Left renal pelvis (tissue), 4 donors: ENCODE data around the gene GALK1. TPM values are rescaled to one million over a fixed set of nuclear protein-coding genes. Genes with fewer than 3 reads are reported as not detected.
"Not testable (repeated sequence)": the region's sequence is repeated elsewhere in the genome, so short reads cannot be mapped to it uniquely, and the experiment has no call there.

Experiments used
- DNase-seq, 4 donors: peaks; one replicate each; pipeline ENCODE4 v3.0.0-alpha.2; 2013; ENCODE audit warnings: low read depth in 4 of 4, low spot score in 3 of 4
- polyA plus RNA-seq, 4 donors: library from polyadenylated mRNA; unstranded; fragments of 120-200 nt; gene quantifications; one replicate each; pipeline ENCODE4 v1.2.1, GENCODE V29; 2013; ENCODE audit not compliant: insufficient read length in 4 of 4

The GALK1 gene
- 10 to 100 TPM; 19.2 to 36.1 (median 24.1) TPM for polyA plus RNA-seq

GRCh38 chr17:75764711-75765421, at the start of gene GALK1:
TSS of gene GALK1 (minus strand) at chr17:75765192. CDS start at chr17:75765136, 56 bp downstream.
- DNase-seq = no peak

- no peak for DNase-seq
These were observed 49.0 kb upstream of the GALK1 start for GRCh38 chr17:75814021-75814395.

DNA sequence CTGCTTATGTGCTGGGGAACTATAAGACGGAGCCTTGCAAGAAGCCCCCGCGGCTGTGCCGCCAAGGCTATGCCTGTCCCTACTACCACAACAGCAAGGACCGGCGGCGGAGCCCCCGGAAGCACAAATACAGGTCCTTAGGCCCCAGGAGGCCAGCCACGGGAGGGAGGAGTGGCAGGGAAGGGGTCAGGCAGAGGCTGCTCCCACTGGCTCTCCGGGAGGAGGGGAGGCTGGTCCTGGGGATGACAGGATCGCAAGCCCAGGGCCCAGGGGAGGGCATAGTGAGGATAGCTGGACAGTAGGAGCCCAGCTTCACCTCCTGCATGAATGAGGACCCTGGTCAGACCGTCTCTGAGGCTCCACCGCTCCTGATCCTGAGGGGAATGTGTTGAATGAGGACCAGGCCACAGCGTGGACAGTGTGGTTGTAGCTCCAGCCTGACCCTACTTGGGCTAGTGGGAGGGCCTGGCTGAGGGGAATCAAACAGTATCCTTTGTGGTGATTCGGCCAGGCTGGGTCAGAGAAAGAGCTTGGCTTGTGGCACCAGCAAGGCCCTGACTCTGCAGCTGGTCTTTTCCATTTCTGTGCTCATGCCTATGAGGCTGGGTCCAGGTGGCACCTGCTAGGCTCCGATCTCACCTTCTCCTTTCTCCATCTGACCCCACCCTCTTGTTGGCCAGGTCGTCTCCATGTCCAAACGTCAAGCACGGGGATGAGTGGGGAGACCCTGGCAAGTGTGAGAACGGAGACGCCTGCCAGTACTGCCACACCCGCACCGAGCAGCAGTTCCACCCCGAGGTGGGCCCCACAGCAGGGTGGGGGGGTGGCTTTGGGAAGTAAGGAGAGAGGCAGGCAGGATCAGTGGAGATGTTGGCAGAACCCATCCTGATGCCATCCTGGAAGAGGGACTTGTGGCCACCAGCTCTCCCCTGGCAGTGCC, 48.4 kb upstream of the GALK1 start:
- no peak for DNase-seq

- no peak for DNase-seq
These were observed 47.4 kb upstream of the GALK1 start for GRCh38 chr17:75812096-75813013.

DNA sequence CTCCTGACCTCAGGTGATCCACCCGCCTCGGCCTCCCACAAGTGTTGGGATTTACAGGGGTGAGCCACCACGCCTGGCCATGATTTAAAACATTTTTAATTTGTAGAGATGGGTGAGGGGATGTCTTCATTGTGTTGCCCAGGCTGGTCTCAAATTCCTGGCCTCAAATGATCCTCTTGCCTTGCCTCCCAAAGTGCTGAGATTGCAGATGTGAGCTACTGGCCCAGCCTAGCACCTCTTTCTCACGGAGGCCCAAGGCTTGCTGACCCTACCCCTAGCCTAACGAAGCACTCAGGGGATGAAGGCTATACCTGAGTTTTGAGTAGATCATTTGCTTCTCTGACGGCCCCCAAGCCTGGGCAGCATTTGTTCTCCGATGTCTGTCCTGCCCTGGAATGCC, 46.2 kb upstream of the GALK1 start:
- no peak for DNase-seq

DNA sequence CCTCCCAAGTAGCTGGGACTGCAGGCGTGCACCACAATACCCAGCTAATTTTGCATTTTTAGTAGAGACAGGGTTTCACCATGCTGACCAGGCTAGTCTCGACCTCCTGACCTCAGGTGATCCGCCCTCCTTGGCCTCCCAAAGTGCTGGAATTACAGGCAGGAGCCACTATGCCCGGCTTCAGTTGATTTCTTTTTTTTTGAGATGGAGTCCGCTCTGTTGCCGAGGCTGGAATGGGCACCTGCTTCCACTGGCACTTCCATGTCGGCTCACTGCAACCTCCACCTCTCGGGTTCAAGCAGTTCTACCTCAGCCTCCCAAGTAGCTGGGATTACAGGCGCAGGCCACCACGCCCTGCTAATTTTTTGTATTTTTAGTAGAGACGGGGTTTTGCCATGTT, 45.8 kb upstream of the GALK1 start:
- not testable (repeated sequence) for DNase-seq

GRCh38 chr17:75810216-75810615, 45.2 kb upstream of the GALK1 start:
- DNase-seq = no peak

- DNase-seq = no peak
These were observed 44.7 kb upstream of the GALK1 start for GRCh38 chr17:75809631-75810111.

DNA sequence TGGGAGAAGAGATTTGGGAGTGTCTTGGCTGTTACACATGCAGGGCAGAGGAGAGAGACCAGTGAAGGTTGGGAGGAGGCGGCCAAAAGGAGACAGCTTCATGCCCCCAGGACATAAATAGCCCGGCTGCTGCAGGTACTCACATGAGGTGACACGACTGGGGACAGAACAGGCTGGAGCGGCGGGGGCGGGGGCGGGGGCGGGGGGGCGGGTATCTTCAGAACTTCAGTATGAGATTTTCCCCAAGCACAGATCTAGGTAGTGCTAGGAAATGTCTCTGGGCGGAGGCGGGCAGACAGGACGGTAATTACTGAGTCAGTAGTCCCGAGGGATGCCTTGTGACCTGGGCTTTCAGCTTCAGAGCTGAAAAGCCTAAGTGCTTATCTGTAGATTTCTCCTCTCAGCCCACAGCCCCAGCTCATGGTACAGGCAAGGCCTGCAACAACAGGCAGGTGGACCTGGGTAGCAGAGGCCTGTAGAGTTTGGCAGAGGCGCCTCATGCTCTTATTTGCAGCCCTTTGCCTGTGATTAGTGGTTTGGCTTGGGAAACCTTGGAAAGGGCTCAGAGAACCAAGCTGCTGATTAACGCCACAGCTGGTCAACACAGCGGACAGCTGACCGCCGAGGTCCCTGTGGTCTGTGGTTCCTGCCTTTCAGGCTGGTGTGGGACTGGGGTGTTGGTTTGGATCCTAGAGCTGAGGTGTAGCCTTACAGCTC, 44.1 kb upstream of the GALK1 start:
- no peak for DNase-seq

DNA sequence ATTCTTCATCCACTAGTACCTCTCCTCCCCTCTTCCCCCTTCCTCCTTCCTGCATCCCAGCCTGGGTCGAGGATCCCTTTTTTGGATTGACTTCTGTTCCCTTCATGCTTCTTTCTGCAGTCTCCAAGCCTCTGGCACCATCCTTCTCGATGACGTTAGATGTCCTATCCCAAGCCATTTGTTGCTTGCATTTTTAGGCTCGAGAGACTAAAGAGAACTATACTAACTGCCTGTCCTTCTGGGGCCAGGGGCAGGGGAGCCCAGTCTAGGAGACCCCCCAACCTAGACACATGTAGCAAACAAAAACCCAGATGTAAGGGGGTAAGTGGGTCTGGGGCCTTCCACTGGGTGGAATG, 43.5 kb upstream of the GALK1 start:
- DNase-seq = no peak

GRCh38 chr17:75807861-75808260, 42.9 kb upstream of the GALK1 start:
- DNase-seq = no peak

DNA sequence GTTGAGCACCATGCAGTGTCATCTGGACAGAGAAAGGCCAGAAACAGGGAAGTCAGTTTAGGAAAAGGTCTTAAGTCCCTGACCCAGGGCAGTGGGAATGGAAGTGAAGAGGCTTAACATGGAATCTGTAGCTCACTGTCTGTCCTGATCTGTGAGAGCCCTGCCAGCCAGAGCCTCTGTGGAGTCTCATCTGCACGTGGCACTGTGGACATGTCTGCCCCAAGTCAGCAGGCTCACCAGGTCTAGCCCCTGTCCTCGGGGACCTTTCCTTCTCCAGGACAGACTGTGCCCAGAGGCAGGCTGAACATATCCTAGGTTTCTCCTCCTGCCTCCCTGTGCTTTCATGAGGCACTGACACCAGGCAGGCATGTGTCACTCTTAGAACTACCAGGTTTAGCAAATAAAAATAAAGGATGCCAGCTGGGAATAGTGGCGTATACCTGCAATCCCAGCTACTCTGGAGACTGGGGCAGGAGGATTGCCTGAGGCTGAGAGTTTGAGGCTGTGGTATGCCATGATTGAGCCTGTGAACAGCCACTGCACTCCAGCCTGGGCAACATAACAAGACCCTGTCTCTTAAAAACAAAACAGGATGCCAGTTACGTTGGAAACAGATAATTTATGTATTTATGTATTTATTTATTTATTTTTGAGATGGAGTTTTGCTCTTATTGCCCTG, 42.0 kb upstream of the GALK1 start:
- DNase-seq = no peak

GRCh38 chr17:75803883-75804282, 38.9 kb upstream of the GALK1 start:
- DNase-seq = no peak

DNA sequence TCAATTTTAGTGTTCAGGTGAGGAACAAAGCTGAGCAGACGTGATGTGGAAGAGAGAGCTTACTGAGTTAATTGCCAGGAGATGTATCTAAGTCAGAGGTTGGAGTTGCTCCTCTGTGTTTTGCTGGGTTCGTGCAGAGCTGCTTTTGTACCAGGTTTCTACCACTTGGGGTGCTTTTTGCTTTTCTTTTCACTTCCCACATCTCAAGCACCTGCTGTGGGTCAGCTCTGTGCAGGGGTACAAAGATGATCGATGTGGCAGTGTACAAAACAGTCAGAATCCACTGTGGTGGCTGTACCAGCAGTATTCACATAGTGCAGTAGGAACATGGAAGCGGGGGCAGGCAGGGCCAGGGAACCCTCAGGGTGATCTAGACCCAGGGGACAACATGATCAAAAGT, 34.4 kb upstream of the GALK1 start:
- no peak for DNase-seq

GRCh38 chr17:75795820-75796607, 31.0 kb upstream of the GALK1 start:
- DNase-seq = no peak

GRCh38 chr17:75793460-75793859, 28.5 kb upstream of the GALK1 start:
- no peak for DNase-seq

GRCh38 chr17:75791254-75791653, 26.3 kb upstream of the GALK1 start:
- no peak for DNase-seq

DNA sequence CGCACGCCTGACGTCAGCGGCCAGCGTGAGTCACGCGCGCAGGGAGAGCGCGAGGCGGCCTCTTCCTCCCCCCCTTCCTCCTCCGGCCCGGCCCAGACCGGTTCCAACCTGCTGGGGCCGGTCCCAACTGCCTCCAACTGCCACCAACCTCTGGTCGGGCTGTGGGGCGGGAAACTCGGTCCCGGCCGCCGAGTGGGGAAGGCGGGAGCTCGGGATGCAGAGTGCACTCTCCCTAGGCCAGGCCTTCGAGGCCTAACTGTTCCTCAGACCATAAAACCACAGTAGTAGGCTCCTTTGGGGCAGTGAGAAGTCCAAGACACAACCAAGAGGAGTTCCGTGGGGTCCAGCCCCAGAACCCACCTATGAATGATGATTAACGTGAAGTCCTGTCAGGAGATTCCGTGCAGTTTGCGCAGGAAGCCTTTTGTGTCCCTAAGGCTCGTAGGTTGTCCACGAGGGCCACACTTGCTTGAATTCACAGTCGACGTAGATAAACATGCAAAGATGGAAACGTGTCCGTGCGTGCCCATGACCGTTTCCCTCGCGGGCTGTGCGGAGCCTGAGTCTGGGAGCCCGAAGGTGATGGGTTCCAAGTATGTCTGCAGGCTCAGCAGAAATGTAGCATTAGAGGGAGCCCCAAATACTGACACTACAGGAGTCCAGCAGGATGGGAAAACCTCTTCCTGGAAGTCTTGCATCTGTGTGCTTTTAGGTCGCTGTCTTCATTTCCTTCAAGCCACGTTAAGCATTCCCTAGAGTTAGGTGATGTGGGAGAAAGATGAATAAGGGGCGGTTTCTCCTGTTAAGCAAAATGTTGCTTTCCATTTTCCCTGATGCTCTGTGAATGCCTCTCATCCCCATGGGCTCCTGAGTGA, 20.3 kb upstream of the GALK1 start:
- DNase-seq = peak in 3 of 4 donors; percentile 81 to 87 (median 81)
